ENCODE measurements around the gene TPX2. TPM values are rescaled to one million over a fixed set of nuclear protein-coding genes. Genes with fewer than 3 reads are reported as not detected.
"Not testable (repeated sequence)": the region's sequence is repeated elsewhere in the genome, so short reads cannot be mapped to it uniquely, and the experiment has no call there.

The TPX2 gene
- total RNA-seq, 1 donor from 2014 or later = 8.4 TPM

DNA sequence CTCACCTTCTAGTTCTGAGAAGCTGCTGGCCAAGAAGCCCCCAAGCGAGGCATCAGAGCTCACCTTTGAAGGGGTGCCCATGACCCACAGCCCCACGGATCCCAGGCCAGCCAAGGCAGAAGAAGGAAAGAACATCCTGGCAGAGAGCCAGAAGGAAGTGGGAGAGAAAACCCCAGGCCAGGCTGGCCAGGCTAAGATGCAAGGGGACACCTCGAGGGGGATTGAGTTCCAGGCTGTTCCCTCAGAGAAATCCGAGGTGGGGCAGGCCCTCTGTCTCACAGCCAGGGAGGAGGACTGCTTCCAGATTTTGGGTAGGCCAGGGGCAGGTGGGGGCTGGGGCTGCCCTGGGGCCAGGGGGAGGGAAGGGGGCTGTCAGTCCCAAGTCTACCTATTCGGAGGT is 82.3 kb downstream of the TPX2 start:
- no peaks in the 10 kb centered on the region for H3K27me3 ChIP-seq (ENCODE audit: control insufficient read depth in 3 of 3, insufficient read depth in 3 of 3, low read length in 3 of 3)
- peak overlapping the region; percentile 28 for H3K27ac ChIP-seq (ENCODE audit: low read depth, low read length)
- H3K36me3 ChIP-seq (ENCODE audit: control insufficient read depth in 3 of 3, insufficient read depth in 3 of 3, low read length in 3 of 3) = peaks cover 26 to 47% (median 34%) of the 10 kb centered on the region in 3 donors

DNA sequence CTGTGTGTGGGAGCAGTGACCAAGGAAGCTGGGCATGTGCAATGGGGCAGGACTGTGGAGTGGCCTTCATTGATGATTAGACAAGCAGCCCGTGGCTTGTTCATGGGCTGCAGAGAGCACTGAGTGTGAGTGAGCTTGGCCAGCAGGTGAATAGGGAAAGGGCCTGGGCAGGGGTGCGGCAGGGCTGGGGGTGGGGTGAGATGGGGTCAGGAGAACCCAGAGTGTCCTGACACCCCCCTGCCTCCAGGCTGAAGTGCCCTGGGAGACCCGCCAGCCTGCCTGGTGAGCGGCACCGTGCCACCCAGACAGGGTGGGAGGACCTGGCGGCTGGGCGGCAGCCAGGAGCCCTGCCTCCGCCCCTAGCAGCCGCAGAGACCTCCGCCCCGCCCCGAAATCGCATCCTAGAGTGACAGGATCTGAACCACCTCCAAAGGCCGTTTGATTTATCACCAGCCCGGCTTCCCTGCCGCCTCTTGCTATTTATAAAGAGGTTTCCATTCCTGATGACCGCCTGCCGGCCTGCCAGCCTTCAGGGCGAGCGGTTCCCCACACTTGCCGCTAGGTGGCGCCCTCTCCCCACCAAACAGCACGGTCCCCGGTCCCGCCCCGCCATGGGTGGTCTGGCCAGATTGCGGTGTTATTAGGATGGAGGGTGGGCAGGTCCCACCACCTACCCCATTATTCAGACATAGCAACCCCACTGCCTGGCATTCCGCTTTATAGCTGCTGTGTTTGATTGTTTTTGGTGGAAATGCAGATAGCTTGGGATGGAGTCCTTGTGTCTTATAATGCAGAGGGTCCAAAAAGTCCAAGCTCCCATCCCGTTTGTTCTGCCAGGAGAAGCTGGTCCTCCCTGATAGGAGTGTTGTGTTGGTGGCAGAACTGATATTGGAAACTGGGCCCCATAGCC is 83.6 kb downstream of the TPX2 start:
- Histone ChIP-seq H3K9ac (ENCODE audit: low read depth in 1 of 3, low read length in 3 of 3) (peak overlapping the region; percentile 69 to 97 (median 79)), H3K36me3 (ENCODE audit: control insufficient read depth in 3 of 3, insufficient read depth in 3 of 3, low read length in 3 of 3) (peaks cover 33 to 54% (median 43%) of the 10 kb centered on the region in 3 donors), H3K4me3 (ENCODE audit: low read length in 3 of 3) (peak overlapping the region; percentile 89 to 92 (median 92)), H3K27me3 (ENCODE audit: control insufficient read depth in 3 of 3, insufficient read depth in 3 of 3, low read length in 3 of 3) (no peaks in the 10 kb centered on the region), H3K9me3 (ENCODE audit: control insufficient read depth in 3 of 3, low read length in 3 of 3) (no peaks in the 10 kb centered on the region), H3K27ac (ENCODE audit: low read depth, low read length) (peak overlapping the region; percentile 39), H3K4me1 (ENCODE audit: control insufficient read depth in 3 of 3, insufficient read depth in 3 of 3, low read length in 3 of 3) (peaks cover 51 to 82% (median 57%) of the 10 kb centered on the region in 3 donors)

More for the DNA sequence above, 82.3 kb downstream of the TPX2 start:
- Histone ChIP-seq H3K4me3 (ENCODE audit: low read length in 3 of 3) (peak overlapping the region; percentile 89 to 92 (median 92)), H3K9ac (ENCODE audit: low read depth in 1 of 3, low read length in 3 of 3) (peak overlapping the region; percentile 92 to 97 (median 95)), H3K9me3 (ENCODE audit: control insufficient read depth in 3 of 3, low read length in 3 of 3) (no peaks in the 10 kb centered on the region), H3K4me1 (ENCODE audit: control insufficient read depth in 3 of 3, insufficient read depth in 3 of 3, low read length in 3 of 3) (peaks cover 57 to 86% (median 59%) of the 10 kb centered on the region in 3 donors)

DNA sequence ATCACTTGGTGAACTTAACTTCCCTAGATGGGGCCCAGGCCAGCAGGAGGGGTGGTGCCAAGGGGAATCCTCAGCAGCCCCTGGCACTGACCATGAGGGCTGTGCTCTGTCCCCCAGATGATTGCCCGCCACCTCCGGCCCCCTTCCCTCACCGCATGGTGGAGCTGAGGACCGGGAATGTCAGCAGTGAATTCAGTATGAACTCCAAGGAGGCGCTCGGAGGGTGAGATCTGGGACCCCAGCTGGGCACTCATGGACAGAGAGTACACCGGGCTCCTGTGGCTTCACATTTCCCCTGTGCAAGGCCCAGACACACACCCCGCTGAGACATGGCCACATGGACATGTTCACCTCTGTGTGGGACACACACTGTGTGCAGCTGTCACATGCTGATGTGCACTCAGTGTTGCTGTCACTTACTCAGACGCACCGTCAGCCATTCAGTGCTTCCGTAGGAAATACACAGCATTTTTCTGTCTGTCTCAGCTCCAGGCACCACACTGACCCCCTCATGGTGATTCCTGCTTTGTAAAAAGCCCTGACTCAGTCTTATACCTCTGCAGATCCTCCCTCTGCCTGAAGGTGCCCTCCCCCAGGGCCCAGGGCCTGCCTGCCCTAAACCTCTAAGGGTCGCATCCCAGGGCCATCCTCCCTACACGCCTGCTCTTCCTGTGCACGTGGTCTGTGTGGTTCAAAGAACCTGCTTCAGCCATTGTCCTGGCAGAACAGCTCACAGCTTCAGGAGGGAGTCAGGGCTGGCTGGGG is 84.5 kb downstream of the TPX2 start:
- Histone ChIP-seq H3K27me3 (ENCODE audit: control insufficient read depth in 3 of 3, insufficient read depth in 3 of 3, low read length in 3 of 3) (no peaks in the 10 kb centered on the region), H3K4me3 (ENCODE audit: low read length in 3 of 3) (peak overlapping the region; percentile 64 to 67 (median 66)), H3K36me3 (ENCODE audit: control insufficient read depth in 3 of 3, insufficient read depth in 3 of 3, low read length in 3 of 3) (peaks cover 39 to 59% (median 48%) of the 10 kb centered on the region in 3 donors), H3K9ac (ENCODE audit: low read depth in 1 of 3, low read length in 3 of 3) (peak overlapping the region; percentile 22 to 71 (median 69)), H3K27ac (ENCODE audit: low read depth, low read length) (peak overlapping the region; percentile 4), H3K9me3 (ENCODE audit: control insufficient read depth in 3 of 3, low read length in 3 of 3) (no peaks in the 10 kb centered on the region), H3K4me1 (ENCODE audit: control insufficient read depth in 3 of 3, insufficient read depth in 3 of 3, low read length in 3 of 3) (peaks cover 49 to 85% (median 58%) of the 10 kb centered on the region in 3 donors)

DNA sequence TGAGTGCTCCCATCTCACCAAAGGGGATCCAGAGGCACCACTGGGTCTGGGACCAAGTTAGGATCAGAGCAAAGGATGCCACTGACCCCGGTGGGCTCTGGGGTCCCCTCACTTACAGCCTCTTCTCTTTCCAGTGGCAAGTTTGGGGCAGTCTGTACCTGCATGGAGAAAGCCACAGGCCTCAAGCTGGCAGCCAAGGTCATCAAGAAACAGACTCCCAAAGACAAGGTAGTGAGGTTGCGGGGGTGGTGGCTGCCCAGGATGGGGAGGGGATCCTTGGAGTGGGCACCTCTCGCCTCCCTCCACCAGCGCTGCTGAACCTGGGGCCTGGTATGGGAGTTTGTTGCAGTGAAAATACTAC is 85.0 kb downstream of the TPX2 start:
- Histone ChIP-seq H3K9me3 (ENCODE audit: control insufficient read depth in 3 of 3, low read length in 3 of 3) (no peaks in the 10 kb centered on the region), H3K4me3 (ENCODE audit: low read length in 3 of 3) (peak overlapping the region in 2 of 3 donors; percentile 64 to 66), H3K36me3 (ENCODE audit: control insufficient read depth in 3 of 3, insufficient read depth in 3 of 3, low read length in 3 of 3) (peaks cover 45 to 64% (median 54%) of the 10 kb centered on the region in 3 donors), H3K27me3 (ENCODE audit: control insufficient read depth in 3 of 3, insufficient read depth in 3 of 3, low read length in 3 of 3) (no peaks in the 10 kb centered on the region), H3K4me1 (ENCODE audit: control insufficient read depth in 3 of 3, insufficient read depth in 3 of 3, low read length in 3 of 3) (peaks cover 49 to 83% (median 53%) of the 10 kb centered on the region in 3 donors), H3K27ac (ENCODE audit: low read depth, low read length) (peak overlapping the region; percentile 4), H3K9ac (ENCODE audit: low read depth in 1 of 3, low read length in 3 of 3) (peak overlapping the region; percentile 22 to 71 (median 69))

DNA sequence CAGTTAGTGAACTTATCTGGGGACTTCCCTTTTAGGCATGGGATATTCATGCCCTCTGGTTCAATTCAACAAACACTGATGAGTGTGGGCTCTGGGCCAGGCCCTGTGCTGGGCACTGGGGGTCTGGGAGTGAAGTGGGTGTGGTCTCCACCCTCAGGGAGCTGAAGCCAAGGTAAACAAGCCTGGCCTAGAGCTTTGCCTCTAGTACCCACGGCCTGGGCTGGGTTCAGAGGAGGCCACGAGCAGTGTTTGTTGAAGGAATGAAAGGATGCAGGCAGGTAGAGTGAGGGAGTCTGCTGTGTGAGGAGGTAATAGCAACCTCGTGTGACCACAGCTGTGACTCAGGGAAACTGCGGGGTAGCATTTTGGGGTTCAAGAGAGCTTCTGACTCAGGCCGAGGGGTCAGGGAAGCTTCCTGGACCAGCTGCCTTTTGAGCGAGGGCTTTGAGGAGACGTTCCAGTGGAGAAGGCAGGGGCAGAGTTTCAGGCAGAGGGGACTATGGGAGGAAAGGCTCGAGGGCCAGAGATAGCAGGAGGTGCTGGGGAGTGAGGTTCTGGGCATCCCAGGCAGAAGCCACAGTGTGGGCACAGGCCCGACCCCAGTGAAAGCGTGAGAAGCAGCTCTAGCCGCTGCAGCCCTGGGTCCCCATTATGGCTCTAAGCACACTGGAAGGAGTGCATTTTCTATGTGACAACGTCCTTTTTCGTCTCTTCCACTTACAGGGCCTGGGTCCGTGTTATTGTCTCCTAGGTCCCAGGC is 85.6 kb downstream of the TPX2 start:
- no peaks in the 10 kb centered on the region for H3K27me3 ChIP-seq (ENCODE audit: control insufficient read depth in 3 of 3, insufficient read depth in 3 of 3, low read length in 3 of 3)
- H3K27ac ChIP-seq (ENCODE audit: low read depth, low read length) = peak overlapping the region; percentile 4
- H3K9ac ChIP-seq (ENCODE audit: low read depth in 1 of 3, low read length in 3 of 3) = peak overlapping the region in 2 of 3 donors; percentile 69 to 71
- peaks cover 50 to 77% (median 50%) of the 10 kb centered on the region in 3 donors for H3K4me1 ChIP-seq (ENCODE audit: control insufficient read depth in 3 of 3, insufficient read depth in 3 of 3, low read length in 3 of 3)
- H3K9me3 ChIP-seq (ENCODE audit: control insufficient read depth in 3 of 3, low read length in 3 of 3) = no peaks in the 10 kb centered on the region
- H3K4me3 ChIP-seq (ENCODE audit: low read length in 3 of 3) = peak overlapping the region in 1 of 3 donors; percentile 22
- peaks cover 46 to 63% (median 60%) of the 10 kb centered on the region in 3 donors for H3K36me3 ChIP-seq (ENCODE audit: control insufficient read depth in 3 of 3, insufficient read depth in 3 of 3, low read length in 3 of 3)

DNA sequence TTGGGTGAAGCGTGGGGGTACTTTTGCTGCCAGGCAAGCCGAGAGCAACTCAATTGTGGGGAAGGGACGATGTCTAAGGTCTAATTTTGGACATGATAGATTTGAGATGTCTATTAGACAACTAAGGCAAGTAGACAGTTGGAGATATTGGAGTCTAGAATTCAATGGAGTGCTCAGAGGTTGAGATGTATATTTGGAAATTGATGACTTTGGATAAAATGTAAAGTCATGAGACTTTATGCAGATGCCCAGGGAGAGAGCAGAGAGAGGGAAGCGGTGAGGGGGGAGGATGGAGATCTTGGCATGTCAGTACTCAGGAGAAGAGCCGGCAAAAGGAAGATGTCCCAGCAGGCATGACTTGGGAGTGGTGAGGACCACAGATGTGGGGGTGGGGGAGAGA is 87.0 kb downstream of the TPX2 start:
- no peak overlapping the region for H3K27ac ChIP-seq (ENCODE audit: low read depth, low read length)
- H3K4me1 ChIP-seq (ENCODE audit: control insufficient read depth in 3 of 3, insufficient read depth in 3 of 3, low read length in 3 of 3) = peaks cover 50 to 75% (median 55%) of the 10 kb centered on the region in 3 donors
- peaks cover 57 to 71% (median 68%) of the 10 kb centered on the region in 3 donors for H3K36me3 ChIP-seq (ENCODE audit: control insufficient read depth in 3 of 3, insufficient read depth in 3 of 3, low read length in 3 of 3)
- H3K9me3 ChIP-seq (ENCODE audit: control insufficient read depth in 3 of 3, low read length in 3 of 3) = no peaks in the 10 kb centered on the region
- no peak overlapping the region for H3K4me3 ChIP-seq (ENCODE audit: low read length in 3 of 3)
- H3K9ac ChIP-seq (ENCODE audit: low read depth in 1 of 3, low read length in 3 of 3) = peak overlapping the region in 1 of 3 donors; percentile 71
- no peaks in the 10 kb centered on the region for H3K27me3 ChIP-seq (ENCODE audit: control insufficient read depth in 3 of 3, insufficient read depth in 3 of 3, low read length in 3 of 3)

DNA sequence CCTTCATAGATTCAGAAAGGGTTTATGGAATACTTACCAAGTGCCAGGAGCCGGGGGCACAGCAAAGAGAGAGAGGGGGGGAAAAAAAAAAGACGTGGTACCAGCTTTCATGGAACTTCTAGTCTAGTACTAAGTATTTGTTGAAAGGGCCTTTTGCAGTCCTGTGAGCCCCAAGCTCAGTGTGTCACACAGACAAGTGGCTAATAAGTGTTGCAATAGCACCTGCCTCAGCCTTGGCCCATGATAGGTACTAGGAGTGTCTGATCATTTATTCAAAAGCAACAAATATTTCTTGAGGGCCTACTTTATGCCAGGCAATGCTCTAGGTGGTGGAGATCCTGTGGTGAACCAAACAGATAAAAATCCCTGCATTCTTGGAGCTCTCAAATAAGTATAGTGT is 88.0 kb downstream of the TPX2 start:
- peaks cover 66 to 81% (median 74%) of the 10 kb centered on the region in 3 donors for H3K36me3 ChIP-seq (ENCODE audit: control insufficient read depth in 3 of 3, insufficient read depth in 3 of 3, low read length in 3 of 3)
- no peaks in the 10 kb centered on the region for H3K9me3 ChIP-seq (ENCODE audit: control insufficient read depth in 3 of 3, low read length in 3 of 3)
- no peaks in the 10 kb centered on the region for H3K27me3 ChIP-seq (ENCODE audit: control insufficient read depth in 3 of 3, insufficient read depth in 3 of 3, low read length in 3 of 3)
- H3K4me3 ChIP-seq (ENCODE audit: low read length in 3 of 3) = no peak overlapping the region
- H3K4me1 ChIP-seq (ENCODE audit: control insufficient read depth in 3 of 3, insufficient read depth in 3 of 3, low read length in 3 of 3) = peaks cover 49 to 79% (median 55%) of the 10 kb centered on the region in 3 donors
- no peak overlapping the region for H3K27ac ChIP-seq (ENCODE audit: low read depth, low read length)
- H3K9ac ChIP-seq (ENCODE audit: low read depth in 1 of 3, low read length in 3 of 3) = peak overlapping the region in 1 of 3 donors; percentile 71

DNA sequence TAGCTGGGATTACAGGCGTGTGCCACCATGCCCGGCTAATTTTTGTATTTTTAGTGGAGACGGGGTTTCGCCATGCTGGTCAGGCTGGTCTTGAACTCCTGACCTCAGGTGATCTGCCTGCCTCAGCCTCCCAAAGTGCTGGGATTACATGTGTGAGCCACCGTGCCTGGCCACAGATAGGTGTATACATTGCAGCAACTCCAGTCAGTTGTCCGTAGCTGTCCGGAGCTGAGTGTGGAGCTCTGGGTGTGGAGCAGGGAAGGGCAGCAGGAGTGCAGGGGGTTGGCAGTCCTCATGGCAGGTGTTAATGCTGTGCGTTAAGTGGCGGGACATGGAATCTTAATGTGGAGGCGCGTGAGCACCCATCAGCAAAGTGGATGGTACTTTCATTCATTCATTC is 88.9 kb downstream of the TPX2 start:
- H3K27ac ChIP-seq (ENCODE audit: low read depth, low read length); H3K9me3 ChIP-seq (ENCODE audit: control insufficient read depth in 3 of 3, low read length in 3 of 3); H3K4me3 ChIP-seq (ENCODE audit: low read length in 3 of 3); H3K27me3 ChIP-seq (ENCODE audit: control insufficient read depth in 3 of 3, insufficient read depth in 3 of 3, low read length in 3 of 3): not testable (repeated sequence)
- Histone ChIP-seq H3K36me3 (ENCODE audit: control insufficient read depth in 3 of 3, insufficient read depth in 3 of 3, low read length in 3 of 3) (peaks cover 71 to 86% (median 77%) of the 10 kb centered on the region in 3 donors), H3K4me1 (ENCODE audit: control insufficient read depth in 3 of 3, insufficient read depth in 3 of 3, low read length in 3 of 3) (peaks cover 42 to 72% (median 52%) of the 10 kb centered on the region in 3 donors), H3K9ac (ENCODE audit: low read depth in 1 of 3, low read length in 3 of 3) (peak overlapping the region in 1 of 3 donors; percentile 40)

DNA sequence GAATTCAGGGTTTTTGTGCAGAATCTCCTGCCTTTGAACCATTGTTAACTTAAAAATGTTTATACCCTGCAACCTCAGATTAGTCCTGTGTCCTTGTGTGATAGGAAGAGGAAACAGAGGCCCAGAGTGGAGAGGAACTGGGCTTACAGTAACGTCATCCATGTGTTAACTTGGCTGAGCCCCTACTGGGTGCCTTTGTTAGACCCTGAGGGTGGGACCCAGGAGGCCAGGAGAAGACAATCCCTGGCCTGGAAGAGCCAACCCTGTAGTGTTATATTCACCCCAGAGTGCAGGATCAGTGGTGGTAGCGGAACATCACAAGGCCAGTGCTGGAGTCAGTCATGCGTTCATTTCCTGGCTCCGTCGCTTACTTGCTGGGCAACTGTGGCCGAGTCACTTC is 90.6 kb downstream of the TPX2 start:
- H3K4me1 ChIP-seq (ENCODE audit: control insufficient read depth in 3 of 3, insufficient read depth in 3 of 3, low read length in 3 of 3) = peaks cover 38 to 69% (median 39%) of the 10 kb centered on the region in 3 donors
- H3K27ac ChIP-seq (ENCODE audit: low read depth, low read length) = no peak overlapping the region
- no peaks in the 10 kb centered on the region for H3K9me3 ChIP-seq (ENCODE audit: control insufficient read depth in 3 of 3, low read length in 3 of 3)
- H3K9ac ChIP-seq (ENCODE audit: low read depth in 1 of 3, low read length in 3 of 3) = peak overlapping the region in 1 of 3 donors; percentile 18
- H3K4me3 ChIP-seq (ENCODE audit: low read length in 3 of 3) = no peak overlapping the region
- H3K27me3 ChIP-seq (ENCODE audit: control insufficient read depth in 3 of 3, insufficient read depth in 3 of 3, low read length in 3 of 3) = no peaks in the 10 kb centered on the region
- H3K36me3 ChIP-seq (ENCODE audit: control insufficient read depth in 3 of 3, insufficient read depth in 3 of 3, low read length in 3 of 3) = peaks cover 68 to 83% (median 77%) of the 10 kb centered on the region in 3 donors
